ENCODE results near the gene ANO6.

ANO6 gene

GRCh38 chr12:45276154-45276755 is 60.4 kb downstream of the ANO6 start:
- H3K36me3 ChIP-seq (ENCODE audit: control insufficient read depth, insufficient read depth, low read length), result no peaks in the 10 kb centered on the region
- no peak for DNase-seq (ENCODE audit: extremely low read depth, insufficient read length)
- TF ChIP-seq, protein P1, sequence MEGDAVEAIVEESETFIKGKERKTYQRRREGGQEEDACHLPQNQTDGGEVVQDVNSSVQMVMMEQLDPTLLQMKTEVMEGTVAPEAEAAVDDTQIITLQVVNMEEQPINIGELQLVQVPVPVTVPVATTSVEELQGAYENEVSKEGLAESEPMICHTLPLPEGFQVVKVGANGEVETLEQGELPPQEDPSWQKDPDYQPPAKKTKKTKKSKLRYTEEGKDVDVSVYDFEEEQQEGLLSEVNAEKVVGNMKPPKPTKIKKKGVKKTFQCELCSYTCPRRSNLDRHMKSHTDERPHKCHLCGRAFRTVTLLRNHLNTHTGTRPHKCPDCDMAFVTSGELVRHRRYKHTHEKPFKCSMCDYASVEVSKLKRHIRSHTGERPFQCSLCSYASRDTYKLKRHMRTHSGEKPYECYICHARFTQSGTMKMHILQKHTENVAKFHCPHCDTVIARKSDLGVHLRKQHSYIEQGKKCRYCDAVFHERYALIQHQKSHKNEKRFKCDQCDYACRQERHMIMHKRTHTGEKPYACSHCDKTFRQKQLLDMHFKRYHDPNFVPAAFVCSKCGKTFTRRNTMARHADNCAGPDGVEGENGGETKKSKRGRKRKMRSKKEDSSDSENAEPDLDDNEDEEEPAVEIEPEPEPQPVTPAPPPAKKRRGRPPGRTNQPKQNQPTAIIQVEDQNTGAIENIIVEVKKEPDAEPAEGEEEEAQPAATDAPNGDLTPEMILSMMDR (IDR thresholded peaks at IDR 0.05; ENCODE audit: insufficient read depth, low read length, poor library complexity, severe bottlenecking), result no peak
- no peak overlapping the region for H3K4me3 ChIP-seq (replicated peaks; ENCODE audit: low read depth, low read length)
- no peaks in the 10 kb centered on the region for H3K27me3 ChIP-seq (replicated peaks; ENCODE audit: control insufficient read depth, insufficient read depth, low read length)

GRCh38 chr12:45278447-45278846 is 62.6 kb downstream of the ANO6 start:
- Histone ChIP-seq H3K27me3 (replicated peaks; ENCODE audit: control insufficient read depth, insufficient read depth, low read length) (no peaks in the 10 kb centered on the region), H3K4me3 (replicated peaks; ENCODE audit: low read depth, low read length) (no peak overlapping the region), H3K36me3 (ENCODE audit: control insufficient read depth, insufficient read depth, low read length) (0 out of 2 replicates have a peak, but pooled peaks cover 2% of the 10 kb centered on the region)
- no peak for DNase-seq (ENCODE audit: extremely low read depth, insufficient read length)
- TF ChIP-seq, protein P1 (IDR thresholded peaks at IDR 0.05; ENCODE audit: insufficient read depth, low read length, poor library complexity, severe bottlenecking), result no peak

DNA sequence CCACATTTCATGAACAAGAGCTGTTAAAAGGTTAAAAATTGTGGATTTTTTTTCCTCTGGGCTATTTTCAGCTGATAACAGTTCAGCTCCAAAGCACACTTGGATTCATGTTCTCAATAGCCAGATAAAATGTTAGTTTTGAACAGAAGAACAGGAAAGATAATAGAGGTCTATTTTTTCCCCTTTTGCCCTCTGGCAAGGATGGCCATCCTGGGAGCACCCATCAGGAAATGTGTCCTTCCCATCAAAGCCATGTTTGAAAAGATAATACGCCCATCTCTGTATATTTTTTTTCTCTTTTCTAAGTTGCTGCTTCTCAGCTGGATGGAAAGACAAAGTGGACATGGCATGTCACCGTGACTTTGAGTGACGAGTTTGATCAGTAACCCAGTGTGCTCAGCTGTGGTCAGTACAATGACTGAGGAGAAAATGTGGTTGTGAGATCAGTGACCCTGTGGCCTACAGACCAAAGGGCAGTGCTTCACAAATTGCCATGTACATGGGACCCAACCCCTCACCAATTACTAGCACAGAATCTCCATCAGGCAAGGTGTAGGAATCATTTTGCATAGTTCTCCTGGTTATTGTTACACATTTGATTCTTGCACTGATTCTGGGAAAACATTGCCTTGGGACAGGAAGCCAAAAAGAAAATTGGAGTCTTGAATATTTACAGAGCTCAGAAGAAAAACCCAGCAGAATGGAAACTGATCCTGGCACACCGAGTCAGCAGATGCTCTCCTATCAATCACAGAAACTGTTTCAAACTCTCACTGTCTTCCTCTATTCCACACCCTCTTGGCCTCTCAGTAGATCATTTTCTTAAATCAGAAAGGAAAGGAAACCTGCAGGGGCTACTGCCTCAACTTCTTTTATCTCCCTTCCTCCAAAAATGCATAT is 64.3 kb downstream of the ANO6 start:
- Histone ChIP-seq H3K36me3 (ENCODE audit: control insufficient read depth, insufficient read depth, low read length) (0 out of 2 replicates have a peak, but pooled peaks cover 2% of the 10 kb centered on the region), H3K27me3 (replicated peaks; ENCODE audit: control insufficient read depth, insufficient read depth, low read length) (no peaks in the 10 kb centered on the region), H3K4me3 (replicated peaks; ENCODE audit: low read depth, low read length) (no peak overlapping the region)
- no peak for DNase-seq (ENCODE audit: extremely low read depth, insufficient read length)
- TF ChIP-seq, protein P1 (IDR thresholded peaks at IDR 0.05; ENCODE audit: insufficient read depth, low read length, poor library complexity, severe bottlenecking), result no peak

- 0 out of 2 replicates have a peak, but pooled peaks cover 2% of the 10 kb centered on the region for H3K36me3 ChIP-seq (ENCODE audit: control insufficient read depth, insufficient read depth, low read length)
Observed at GRCh38 chr12:45281994-45282393, 66.1 kb downstream of the ANO6 start.

GRCh38 chr12:45282411-45282810 is 66.5 kb downstream of the ANO6 start:
- H3K27me3 ChIP-seq (replicated peaks; ENCODE audit: control insufficient read depth, insufficient read depth, low read length), result no peaks in the 10 kb centered on the region
- 0 out of 2 replicates have a peak, but pooled peaks cover 2% of the 10 kb centered on the region for H3K36me3 ChIP-seq (ENCODE audit: control insufficient read depth, insufficient read depth, low read length)
- no peak overlapping the region for H3K4me3 ChIP-seq (replicated peaks; ENCODE audit: low read depth, low read length)
- no peak for DNase-seq (ENCODE audit: extremely low read depth, insufficient read length)
- TF ChIP-seq, protein P1 (IDR thresholded peaks at IDR 0.05; ENCODE audit: insufficient read depth, low read length, poor library complexity, severe bottlenecking), result no peak

More at GRCh38 chr12:45281994-45282393, 66.1 kb downstream of the ANO6 start:
- no peak overlapping the region for H3K4me3 ChIP-seq (replicated peaks; ENCODE audit: low read depth, low read length)
- TF ChIP-seq, protein P1 (IDR thresholded peaks at IDR 0.05; ENCODE audit: insufficient read depth, low read length, poor library complexity, severe bottlenecking), result no peak
- H3K27me3 ChIP-seq (replicated peaks; ENCODE audit: control insufficient read depth, insufficient read depth, low read length), result no peaks in the 10 kb centered on the region
- DNase-seq (ENCODE audit: extremely low read depth, insufficient read length), result no peak
